HEK293 (cell line): ENCODE data around the gene DAGLA.

ENCODE experiments used
- CTCF ChIA-PET: fragments of 350-600 bp; formaldehyde crosslinking; extraction: SDS; loops from one replicate; lab custom pipeline; 2021; ENCODE audit warnings: antibody characterized with exemption; lab: Yijun Ruan, JAX
- POLR2A ChIA-PET: fragments of 300-600 bp; formaldehyde crosslinking; extraction: SDS; loops from one replicate; lab custom pipeline; 2020; ENCODE audit warnings: antibody characterized with exemption, inconsistent platforms; lab: Yijun Ruan, JAX
- H3K27ac ChIP-seq: fragments of 200-500 bp; sonication (Bioruptor generic); 2 replicates; pipeline ENCODE4 v1.5.1; 2014; ENCODE audit warnings: low read depth, low read length, control low read depth, inconsistent platforms; ENCODE audit errors: extremely low read depth
- H3K36me3 ChIP-seq, 2 experiments: fragments of 200-500 bp in 1 of 2; sonication (Bioruptor generic) in 1 of 2; 1 replicate in 1 of 2; 2 replicates in 1 of 2; pipeline ENCODE4 v1.5.1; 2014 to 2017; ENCODE audit warnings: inconsistent platforms in 2 of 2, low read length in 2 of 2; ENCODE audit not compliant: control insufficient read depth in 2 of 2, insufficient read depth in 1 of 2
- H3K4me1 ChIP-seq: fragments of 200-500 bp; sonication (Bioruptor generic); 2 replicates; pipeline ENCODE4 v1.5.1; 2014; ENCODE audit warnings: mild to moderate bottlenecking, low read length, inconsistent platforms; ENCODE audit not compliant: control insufficient read depth, insufficient read depth
- H3K4me3 ChIP-seq: 2 replicates; pipeline ENCODE4 v1.5.1; 2011; ENCODE audit warnings: low read depth, mild to moderate bottlenecking, control low read depth, low read length, moderate library complexity
- H3K9me3 ChIP-seq: fragments of 200-500 bp; sonication (Bioruptor generic); 2 replicates; pipeline ENCODE4 v1.5.1; 2014; ENCODE audit warnings: low read depth, low read length, inconsistent platforms; ENCODE audit not compliant: control insufficient read depth, insufficient read depth
- HIC1 ChIP-seq: fragments of 450-650 bp; formaldehyde crosslinking; IDR thresholded peaks from 2 replicates; pipeline ENCODE4 v1.5.1; 2016; ENCODE audit warnings: missing biosample characterization, missing genetic modification characterization
- PBX3 ChIP-seq: sonication (generic); formaldehyde crosslinking; IDR thresholded peaks from 2 replicates; pipeline ENCODE4 v1.8.1; 2022; ENCODE audit warnings: mild to moderate bottlenecking, moderate library complexity, missing genetic modification reagents
- PRDM10 ChIP-seq: fragments of 450-650 bp; formaldehyde crosslinking; IDR thresholded peaks from 2 replicates; pipeline ENCODE4 v1.5.1; 2016; ENCODE audit warnings: missing biosample characterization, missing genetic modification characterization
- SALL2 ChIP-seq: fragments of 450-650 bp; formaldehyde crosslinking; IDR thresholded peaks from 2 replicates; pipeline ENCODE4 v1.5.0; 2017; ENCODE audit warnings: missing biosample characterization, mild to moderate bottlenecking, missing genetic modification characterization, borderline replicate concordance
- SP7 ChIP-seq: fragments of 450-650 bp; formaldehyde crosslinking; IDR thresholded peaks from 2 replicates; pipeline ENCODE4 v1.5.1; 2016; ENCODE audit warnings: missing biosample characterization, missing genetic modification characterization
- ZBTB11 ChIP-seq: fragments of 450-650 bp; formaldehyde crosslinking; conservative IDR thresholded peaks from 2 replicates; pipeline ENCODE4 v1.5.1; 2016; ENCODE audit warnings: low read depth, missing biosample characterization, missing genetic modification characterization
- ZBTB20 ChIP-seq: fragments of 450-650 bp; formaldehyde crosslinking; IDR thresholded peaks from 2 replicates; pipeline ENCODE4 v1.5.1; 2016; ENCODE audit warnings: missing biosample characterization, missing genetic modification characterization
- ZNF292 ChIP-seq: fragments of 450-650 bp; formaldehyde crosslinking; IDR thresholded peaks from 2 replicates; pipeline ENCODE4 v1.5.1; 2016; ENCODE audit warnings: low read depth, missing biosample characterization, missing genetic modification characterization, borderline replicate concordance
- ZNF473 ChIP-seq: fragments of 450-650 bp; formaldehyde crosslinking; IDR thresholded peaks from 2 replicates; pipeline ENCODE4 v1.5.1; 2017; ENCODE audit warnings: missing biosample characterization, missing genetic modification characterization
- ZNF488 ChIP-seq: fragments of 450-650 bp; formaldehyde crosslinking; IDR thresholded peaks from 2 replicates; pipeline ENCODE4 v1.5.1; 2016; ENCODE audit warnings: missing biosample characterization, missing genetic modification characterization
- ZNF513 ChIP-seq: fragments of 450-650 bp; IDR thresholded peaks from 2 replicates; pipeline ENCODE4 v1.5.1; 2018; ENCODE audit warnings: missing biosample characterization, missing genetic modification characterization
- ZNF776 ChIP-seq: fragments of 450-650 bp; formaldehyde crosslinking; IDR thresholded peaks from 2 replicates; pipeline ENCODE4 v1.5.0; 2017; ENCODE audit warnings: missing biosample characterization, missing genetic modification characterization, borderline replicate concordance
- ZNF777 ChIP-seq: fragments of 450-650 bp; formaldehyde crosslinking; IDR thresholded peaks from 2 replicates; pipeline ENCODE4 v1.5.1; 2017; ENCODE audit warnings: missing biosample characterization, missing genetic modification characterization, borderline replicate concordance
- TF ChIP-seq, protein P1 (sequence below): fragments of 450-650 bp; formaldehyde crosslinking; IDR thresholded peaks from 2 replicates; pipeline ENCODE4 v1.5.1; 2016; ENCODE audit warnings: missing biosample characterization, missing genetic modification characterization, borderline replicate concordance

DAGLA gene

GRCh38 chr11:61725781-61726231 lies 45.6 kb downstream of the DAGLA start:
- POLR2A ChIA-PET: no interaction called here
- Histone ChIP-seq H3K27ac (no peak overlapping the region), H3K9me3 (no peaks in the 10 kb centered on the region), H3K4me1 (no peaks in the 10 kb centered on the region)
- CTCF ChIA-PET: interaction anchor here (0.6 to 2.5 kb wide), 4 partner anchors 8 to 87 kb away, joined by 3 to 14 read pairs (median 3); no protein-coding TSS in a partner anchor
- TF ChIP-seq ZNF473 (no peak), ZNF777 (tag by site-specific recombination) (no peak), ZNF488 (tag by site-specific recombination) (no peak), ZNF292 (tag by site-specific recombination) (no peak), SALL2 (no peak), ZBTB11 (tag by site-specific recombination) (no peak), ZNF776 (no peak), ZNF513 (tag by site-specific recombination) (no peak), HIC1 (tag by site-specific recombination) (no peak), ZBTB20 (tag by site-specific recombination) (no peak), SP7 (tag by site-specific recombination) (no peak), PBX3 (CRISPR knock-in tag) (no peak), PRDM10 (tag by site-specific recombination) (no peak)
- TF ChIP-seq, protein P1, sequence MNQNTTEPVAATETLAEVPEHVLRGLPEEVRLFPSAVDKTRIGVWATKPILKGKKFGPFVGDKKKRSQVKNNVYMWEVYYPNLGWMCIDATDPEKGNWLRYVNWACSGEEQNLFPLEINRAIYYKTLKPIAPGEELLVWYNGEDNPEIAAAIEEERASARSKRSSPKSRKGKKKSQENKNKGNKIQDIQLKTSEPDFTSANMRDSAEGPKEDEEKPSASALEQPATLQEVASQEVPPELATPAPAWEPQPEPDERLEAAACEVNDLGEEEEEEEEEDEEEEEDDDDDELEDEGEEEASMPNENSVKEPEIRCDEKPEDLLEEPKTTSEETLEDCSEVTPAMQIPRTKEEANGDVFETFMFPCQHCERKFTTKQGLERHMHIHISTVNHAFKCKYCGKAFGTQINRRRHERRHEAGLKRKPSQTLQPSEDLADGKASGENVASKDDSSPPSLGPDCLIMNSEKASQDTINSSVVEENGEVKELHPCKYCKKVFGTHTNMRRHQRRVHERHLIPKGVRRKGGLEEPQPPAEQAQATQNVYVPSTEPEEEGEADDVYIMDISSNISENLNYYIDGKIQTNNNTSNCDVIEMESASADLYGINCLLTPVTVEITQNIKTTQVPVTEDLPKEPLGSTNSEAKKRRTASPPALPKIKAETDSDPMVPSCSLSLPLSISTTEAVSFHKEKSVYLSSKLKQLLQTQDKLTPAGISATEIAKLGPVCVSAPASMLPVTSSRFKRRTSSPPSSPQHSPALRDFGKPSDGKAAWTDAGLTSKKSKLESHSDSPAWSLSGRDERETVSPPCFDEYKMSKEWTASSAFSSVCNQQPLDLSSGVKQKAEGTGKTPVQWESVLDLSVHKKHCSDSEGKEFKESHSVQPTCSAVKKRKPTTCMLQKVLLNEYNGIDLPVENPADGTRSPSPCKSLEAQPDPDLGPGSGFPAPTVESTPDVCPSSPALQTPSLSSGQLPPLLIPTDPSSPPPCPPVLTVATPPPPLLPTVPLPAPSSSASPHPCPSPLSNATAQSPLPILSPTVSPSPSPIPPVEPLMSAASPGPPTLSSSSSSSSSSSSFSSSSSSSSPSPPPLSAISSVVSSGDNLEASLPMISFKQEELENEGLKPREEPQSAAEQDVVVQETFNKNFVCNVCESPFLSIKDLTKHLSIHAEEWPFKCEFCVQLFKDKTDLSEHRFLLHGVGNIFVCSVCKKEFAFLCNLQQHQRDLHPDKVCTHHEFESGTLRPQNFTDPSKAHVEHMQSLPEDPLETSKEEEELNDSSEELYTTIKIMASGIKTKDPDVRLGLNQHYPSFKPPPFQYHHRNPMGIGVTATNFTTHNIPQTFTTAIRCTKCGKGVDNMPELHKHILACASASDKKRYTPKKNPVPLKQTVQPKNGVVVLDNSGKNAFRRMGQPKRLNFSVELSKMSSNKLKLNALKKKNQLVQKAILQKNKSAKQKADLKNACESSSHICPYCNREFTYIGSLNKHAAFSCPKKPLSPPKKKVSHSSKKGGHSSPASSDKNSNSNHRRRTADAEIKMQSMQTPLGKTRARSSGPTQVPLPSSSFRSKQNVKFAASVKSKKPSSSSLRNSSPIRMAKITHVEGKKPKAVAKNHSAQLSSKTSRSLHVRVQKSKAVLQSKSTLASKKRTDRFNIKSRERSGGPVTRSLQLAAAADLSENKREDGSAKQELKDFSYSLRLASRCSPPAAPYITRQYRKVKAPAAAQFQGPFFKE (tag by site-specific recombination): no peak
- TF ChIP-seq, all 188 proteins: peak for 0
- Histone ChIP-seq H3K36me3 (peaks cover 0 to 76% of the 10 kb centered on the region in 2 experiments; a peak in 1 of 3 replicates), H3K4me3 (no peak overlapping the region)
